HEK293 (cell line): ENCODE data around the gene RASA2.

ENCODE experiments used
- HOXC10 ChIP-seq: sonication (generic); formaldehyde crosslinking; IDR thresholded peaks from 2 replicates; pipeline ENCODE4 v1.8.1; 2023; ENCODE audit warnings: mild to moderate bottlenecking, missing genetic modification reagents
- SETDB1 ChIP-seq: IDR thresholded peaks from one replicate; pipeline ENCODE4 v1.6.1; 2017; ENCODE audit warnings: mild to moderate bottlenecking, low read length, moderate library complexity, mixed read lengths; ENCODE audit not compliant: insufficient read length
- ZBTB8A ChIP-seq: fragments of 450-650 bp; formaldehyde crosslinking; IDR thresholded peaks from 2 replicates; pipeline ENCODE4 v1.5.1; 2016; ENCODE audit warnings: missing biosample characterization, missing genetic modification characterization
- ZFP41 ChIP-seq: fragments of 450-650 bp; formaldehyde crosslinking; IDR thresholded peaks from 2 replicates; pipeline ENCODE4 v1.5.1; 2016; ENCODE audit warnings: missing biosample characterization, missing genetic modification characterization, borderline replicate concordance
- ZNF274 ChIP-seq, 2 experiments: fragments of 200-500 bp in 1 of 2; fragments of 450-650 bp in 1 of 2; sonication (Bioruptor generic) in 1 of 2; formaldehyde crosslinking in 1 of 2; IDR thresholded peaks; 2 replicates each; pipeline versions ENCODE4 v1.5.1 to v1.6.1; 2014 to 2016; ENCODE audit warnings: borderline replicate concordance in 1 of 2, inconsistent platforms in 1 of 2, low read length in 1 of 2, missing biosample characterization in 1 of 2, missing genetic modification characterization in 1 of 2
- ZNF571 ChIP-seq: fragments of 450-650 bp; formaldehyde crosslinking; IDR thresholded peaks from 2 replicates; pipeline ENCODE4 v1.5.0; 2017; ENCODE audit warnings: missing biosample characterization, missing genetic modification characterization
- TF ChIP-seq, protein P1 (sequence below): fragments of 450-650 bp; formaldehyde crosslinking; IDR thresholded peaks from 2 replicates; pipeline ENCODE4 v1.5.1; 2016; ENCODE audit warnings: missing biosample characterization, missing genetic modification characterization
- TF ChIP-seq, protein P2 (sequence below): fragments of 450-650 bp; formaldehyde crosslinking; IDR thresholded peaks from 2 replicates; pipeline ENCODE4 v1.5.1; 2016; ENCODE audit warnings: missing biosample characterization, missing genetic modification characterization, low read depth
- TF ChIP-seq, protein P3 (sequence below): fragments of 450-650 bp; formaldehyde crosslinking; IDR thresholded peaks from 2 replicates; pipeline ENCODE4 v1.5.1; 2016; ENCODE audit warnings: missing biosample characterization, missing genetic modification characterization, borderline replicate concordance
- TF ChIP-seq, protein P4 (sequence below): fragments of 450-650 bp; formaldehyde crosslinking; conservative IDR thresholded peaks from 2 replicates; pipeline ENCODE4 v1.5.1; 2016; ENCODE audit warnings: low read depth, missing biosample characterization, missing genetic modification characterization
- TF ChIP-seq, protein P5 (sequence below): fragments of 450-650 bp; formaldehyde crosslinking; IDR thresholded peaks from 2 replicates; pipeline ENCODE4 v1.5.1; 2016; ENCODE audit warnings: missing biosample characterization, missing genetic modification characterization
- TF ChIP-seq, protein P6 (sequence below): fragments of 450-650 bp; formaldehyde crosslinking; IDR thresholded peaks from 2 replicates; pipeline ENCODE4 v1.5.1; 2016; ENCODE audit warnings: missing biosample characterization, missing genetic modification characterization, borderline replicate concordance

DNA sequence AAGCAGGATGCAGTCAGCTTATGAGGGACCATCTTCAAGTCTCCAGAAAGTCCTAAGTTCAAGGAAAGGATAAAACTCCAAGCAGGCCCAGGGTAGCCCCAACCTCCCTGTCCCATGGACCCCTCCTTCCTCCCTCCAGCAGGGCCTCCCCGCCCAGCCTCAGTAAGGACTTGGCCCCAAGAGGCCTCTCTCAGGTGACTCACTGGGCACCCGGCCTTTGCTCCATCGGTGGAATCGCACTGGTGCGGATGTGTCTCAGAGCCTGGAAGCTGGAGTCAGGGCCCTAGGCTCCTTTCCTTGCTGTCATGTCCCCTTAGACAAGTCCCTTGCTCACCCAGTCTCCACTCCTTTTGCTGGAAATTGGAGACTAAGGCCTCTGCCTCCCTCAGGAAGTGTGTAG lies 136.9 kb downstream of the RASA2 start:
- TF ChIP-seq, protein P1, sequence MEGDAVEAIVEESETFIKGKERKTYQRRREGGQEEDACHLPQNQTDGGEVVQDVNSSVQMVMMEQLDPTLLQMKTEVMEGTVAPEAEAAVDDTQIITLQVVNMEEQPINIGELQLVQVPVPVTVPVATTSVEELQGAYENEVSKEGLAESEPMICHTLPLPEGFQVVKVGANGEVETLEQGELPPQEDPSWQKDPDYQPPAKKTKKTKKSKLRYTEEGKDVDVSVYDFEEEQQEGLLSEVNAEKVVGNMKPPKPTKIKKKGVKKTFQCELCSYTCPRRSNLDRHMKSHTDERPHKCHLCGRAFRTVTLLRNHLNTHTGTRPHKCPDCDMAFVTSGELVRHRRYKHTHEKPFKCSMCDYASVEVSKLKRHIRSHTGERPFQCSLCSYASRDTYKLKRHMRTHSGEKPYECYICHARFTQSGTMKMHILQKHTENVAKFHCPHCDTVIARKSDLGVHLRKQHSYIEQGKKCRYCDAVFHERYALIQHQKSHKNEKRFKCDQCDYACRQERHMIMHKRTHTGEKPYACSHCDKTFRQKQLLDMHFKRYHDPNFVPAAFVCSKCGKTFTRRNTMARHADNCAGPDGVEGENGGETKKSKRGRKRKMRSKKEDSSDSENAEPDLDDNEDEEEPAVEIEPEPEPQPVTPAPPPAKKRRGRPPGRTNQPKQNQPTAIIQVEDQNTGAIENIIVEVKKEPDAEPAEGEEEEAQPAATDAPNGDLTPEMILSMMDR (tag by site-specific recombination), result no peak
- TF ChIP-seq HOXC10 (CRISPR knock-in tag) (no peak), ZFP41 (no peak), SETDB1 (no peak), ZNF274 (IDR thresholded peaks at IDR 0.05; ENCODE audit: low read length) (no peak), ZNF274 (tag by site-specific recombination; IDR thresholded peaks at IDR 0.05; ENCODE audit: borderline replicate concordance) (no peak), ZNF571 (tag by site-specific recombination) (no peak), ZBTB8A (no peak)
- TF ChIP-seq, protein P2, sequence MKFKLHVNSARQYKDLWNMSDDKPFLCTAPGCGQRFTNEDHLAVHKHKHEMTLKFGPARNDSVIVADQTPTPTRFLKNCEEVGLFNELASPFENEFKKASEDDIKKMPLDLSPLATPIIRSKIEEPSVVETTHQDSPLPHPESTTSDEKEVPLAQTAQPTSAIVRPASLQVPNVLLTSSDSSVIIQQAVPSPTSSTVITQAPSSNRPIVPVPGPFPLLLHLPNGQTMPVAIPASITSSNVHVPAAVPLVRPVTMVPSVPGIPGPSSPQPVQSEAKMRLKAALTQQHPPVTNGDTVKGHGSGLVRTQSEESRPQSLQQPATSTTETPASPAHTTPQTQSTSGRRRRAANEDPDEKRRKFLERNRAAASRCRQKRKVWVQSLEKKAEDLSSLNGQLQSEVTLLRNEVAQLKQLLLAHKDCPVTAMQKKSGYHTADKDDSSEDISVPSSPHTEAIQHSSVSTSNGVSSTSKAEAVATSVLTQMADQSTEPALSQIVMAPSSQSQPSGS (tag by site-specific recombination), result no peak
- TF ChIP-seq, protein P3, sequence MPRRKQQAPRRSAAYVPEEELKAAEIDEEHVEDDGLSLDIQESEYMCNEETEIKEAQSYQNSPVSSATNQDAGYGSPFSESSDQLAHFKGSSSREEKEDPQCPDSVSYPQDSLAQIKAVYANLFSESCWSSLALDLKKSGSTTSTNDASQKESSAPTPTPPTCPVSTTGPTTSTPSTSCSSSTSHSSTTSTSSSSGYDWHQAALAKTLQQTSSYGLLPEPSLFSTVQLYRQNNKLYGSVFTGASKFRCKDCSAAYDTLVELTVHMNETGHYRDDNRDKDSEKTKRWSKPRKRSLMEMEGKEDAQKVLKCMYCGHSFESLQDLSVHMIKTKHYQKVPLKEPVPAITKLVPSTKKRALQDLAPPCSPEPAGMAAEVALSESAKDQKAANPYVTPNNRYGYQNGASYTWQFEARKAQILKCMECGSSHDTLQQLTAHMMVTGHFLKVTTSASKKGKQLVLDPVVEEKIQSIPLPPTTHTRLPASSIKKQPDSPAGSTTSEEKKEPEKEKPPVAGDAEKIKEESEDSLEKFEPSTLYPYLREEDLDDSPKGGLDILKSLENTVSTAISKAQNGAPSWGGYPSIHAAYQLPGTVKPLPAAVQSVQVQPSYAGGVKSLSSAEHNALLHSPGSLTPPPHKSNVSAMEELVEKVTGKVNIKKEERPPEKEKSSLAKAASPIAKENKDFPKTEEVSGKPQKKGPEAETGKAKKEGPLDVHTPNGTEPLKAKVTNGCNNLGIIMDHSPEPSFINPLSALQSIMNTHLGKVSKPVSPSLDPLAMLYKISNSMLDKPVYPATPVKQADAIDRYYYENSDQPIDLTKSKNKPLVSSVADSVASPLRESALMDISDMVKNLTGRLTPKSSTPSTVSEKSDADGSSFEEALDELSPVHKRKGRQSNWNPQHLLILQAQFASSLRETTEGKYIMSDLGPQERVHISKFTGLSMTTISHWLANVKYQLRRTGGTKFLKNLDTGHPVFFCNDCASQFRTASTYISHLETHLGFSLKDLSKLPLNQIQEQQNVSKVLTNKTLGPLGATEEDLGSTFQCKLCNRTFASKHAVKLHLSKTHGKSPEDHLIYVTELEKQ, result no peak
- TF ChIP-seq, protein P4, sequence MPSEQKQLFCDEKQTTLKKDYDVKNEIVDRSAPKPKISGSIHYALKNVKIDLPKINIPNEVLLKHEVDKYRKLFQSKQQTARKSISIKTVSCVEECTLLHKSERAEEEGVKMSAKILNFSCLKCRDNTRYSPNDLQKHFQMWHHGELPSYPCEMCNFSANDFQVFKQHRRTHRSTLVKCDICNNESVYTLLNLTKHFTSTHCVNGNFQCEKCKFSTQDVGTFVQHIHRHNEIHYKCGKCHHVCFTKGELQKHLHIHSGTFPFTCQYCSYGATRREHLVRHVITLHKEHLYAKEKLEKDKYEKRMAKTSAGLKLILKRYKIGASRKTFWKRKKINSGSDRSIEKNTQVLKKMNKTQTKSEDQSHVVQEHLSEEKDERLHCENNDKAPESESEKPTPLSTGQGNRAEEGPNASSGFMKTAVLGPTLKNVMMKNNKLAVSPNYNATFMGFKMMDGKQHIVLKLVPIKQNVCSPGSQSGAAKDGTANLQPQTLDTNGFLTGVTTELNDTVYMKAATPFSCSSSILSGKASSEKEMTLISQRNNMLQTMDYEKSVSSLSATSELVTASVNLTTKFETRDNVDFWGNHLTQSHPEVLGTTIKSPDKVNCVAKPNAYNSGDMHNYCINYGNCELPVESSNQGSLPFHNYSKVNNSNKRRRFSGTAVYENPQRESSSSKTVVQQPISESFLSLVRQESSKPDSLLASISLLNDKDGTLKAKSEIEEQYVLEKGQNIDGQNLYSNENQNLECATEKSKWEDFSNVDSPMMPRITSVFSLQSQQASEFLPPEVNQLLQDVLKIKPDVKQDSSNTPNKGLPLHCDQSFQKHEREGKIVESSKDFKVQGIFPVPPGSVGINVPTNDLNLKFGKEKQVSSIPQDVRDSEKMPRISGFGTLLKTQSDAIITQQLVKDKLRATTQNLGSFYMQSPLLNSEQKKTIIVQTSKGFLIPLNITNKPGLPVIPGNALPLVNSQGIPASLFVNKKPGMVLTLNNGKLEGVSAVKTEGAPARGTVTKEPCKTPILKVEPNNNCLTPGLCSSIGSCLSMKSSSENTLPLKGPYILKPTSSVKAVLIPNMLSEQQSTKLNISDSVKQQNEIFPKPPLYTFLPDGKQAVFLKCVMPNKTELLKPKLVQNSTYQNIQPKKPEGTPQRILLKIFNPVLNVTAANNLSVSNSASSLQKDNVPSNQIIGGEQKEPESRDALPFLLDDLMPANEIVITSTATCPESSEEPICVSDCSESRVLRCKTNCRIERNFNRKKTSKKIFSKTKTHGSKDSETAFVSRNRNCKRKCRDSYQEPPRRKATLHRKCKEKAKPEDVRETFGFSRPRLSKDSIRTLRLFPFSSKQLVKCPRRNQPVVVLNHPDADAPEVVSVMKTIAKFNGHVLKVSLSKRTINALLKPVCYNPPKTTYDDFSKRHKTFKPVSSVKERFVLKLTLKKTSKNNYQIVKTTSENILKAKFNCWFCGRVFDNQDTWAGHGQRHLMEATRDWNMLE (tag by site-specific recombination), result no peak
- TF ChIP-seq, protein P5, sequence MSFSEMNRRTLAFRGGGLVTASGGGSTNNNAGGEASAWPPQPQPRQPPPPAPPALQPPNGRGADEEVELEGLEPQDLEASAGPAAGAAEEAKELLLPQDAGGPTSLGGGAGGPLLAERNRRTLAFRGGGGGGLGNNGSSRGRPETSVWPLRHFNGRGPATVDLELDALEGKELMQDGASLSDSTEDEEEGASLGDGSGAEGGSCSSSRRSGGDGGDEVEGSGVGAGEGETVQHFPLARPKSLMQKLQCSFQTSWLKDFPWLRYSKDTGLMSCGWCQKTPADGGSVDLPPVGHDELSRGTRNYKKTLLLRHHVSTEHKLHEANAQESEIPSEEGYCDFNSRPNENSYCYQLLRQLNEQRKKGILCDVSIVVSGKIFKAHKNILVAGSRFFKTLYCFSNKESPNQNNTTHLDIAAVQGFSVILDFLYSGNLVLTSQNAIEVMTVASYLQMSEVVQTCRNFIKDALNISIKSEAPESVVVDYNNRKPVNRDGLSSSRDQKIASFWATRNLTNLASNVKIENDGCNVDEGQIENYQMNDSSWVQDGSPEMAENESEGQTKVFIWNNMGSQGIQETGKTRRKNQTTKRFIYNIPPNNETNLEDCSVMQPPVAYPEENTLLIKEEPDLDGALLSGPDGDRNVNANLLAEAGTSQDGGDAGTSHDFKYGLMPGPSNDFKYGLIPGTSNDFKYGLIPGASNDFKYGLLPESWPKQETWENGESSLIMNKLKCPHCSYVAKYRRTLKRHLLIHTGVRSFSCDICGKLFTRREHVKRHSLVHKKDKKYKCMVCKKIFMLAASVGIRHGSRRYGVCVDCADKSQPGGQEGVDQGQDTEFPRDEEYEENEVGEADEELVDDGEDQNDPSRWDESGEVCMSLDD (tag by site-specific recombination), result no peak
- TF ChIP-seq, protein P6, sequence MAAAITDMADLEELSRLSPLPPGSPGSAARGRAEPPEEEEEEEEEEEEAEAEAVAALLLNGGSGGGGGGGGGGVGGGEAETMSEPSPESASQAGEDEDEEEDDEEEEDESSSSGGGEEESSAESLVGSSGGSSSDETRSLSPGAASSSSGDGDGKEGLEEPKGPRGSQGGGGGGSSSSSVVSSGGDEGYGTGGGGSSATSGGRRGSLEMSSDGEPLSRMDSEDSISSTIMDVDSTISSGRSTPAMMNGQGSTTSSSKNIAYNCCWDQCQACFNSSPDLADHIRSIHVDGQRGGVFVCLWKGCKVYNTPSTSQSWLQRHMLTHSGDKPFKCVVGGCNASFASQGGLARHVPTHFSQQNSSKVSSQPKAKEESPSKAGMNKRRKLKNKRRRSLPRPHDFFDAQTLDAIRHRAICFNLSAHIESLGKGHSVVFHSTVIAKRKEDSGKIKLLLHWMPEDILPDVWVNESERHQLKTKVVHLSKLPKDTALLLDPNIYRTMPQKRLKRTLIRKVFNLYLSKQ (tag by site-specific recombination), result no peak
